Endothelial cell of umbilical vein (primary cell): ENCODE results near the gene HPX.

ENCODE experiments used
- EZH2 ChIP-seq: IDR thresholded peaks from 2 replicates; pipeline ENCODE4 v1.6.1; 2012; ENCODE audit warnings: borderline replicate concordance, low read depth, mild to moderate bottlenecking, moderate library complexity, low read length, inconsistent platforms; ENCODE audit not compliant: severe bottlenecking
- JUN ChIP-seq: IDR thresholded peaks from 2 replicates; pipeline ENCODE4 v1.6.1; 2011; ENCODE audit warnings: borderline replicate concordance, low read depth; ENCODE audit not compliant: insufficient read length, insufficient read depth
- POLR2A ChIP-seq: IDR thresholded peaks from 2 replicates; pipeline ENCODE4 v1.6.1; 2012; ENCODE audit warnings: low read depth, mild to moderate bottlenecking, control low read depth, low read length
- POLR2AphosphoS5 ChIP-seq: IDR thresholded peaks from 2 replicates; pipeline ENCODE4 v1.6.1; 2012; ENCODE audit warnings: low read depth, mild to moderate bottlenecking, control low read depth, low read length, moderate library complexity; ENCODE audit not compliant: insufficient read depth
- TF ChIP-seq, protein P1 (sequence below), 2 donors: IDR thresholded peaks; 1 replicate in 1 of 2; 2 replicates in 1 of 2; pipeline ENCODE4 v1.5.1; 2011; ENCODE audit warnings: low read length in 2 of 2, mild to moderate bottlenecking in 2 of 2, moderate library complexity in 2 of 2, control low read depth in 1 of 2, inconsistent platforms in 1 of 2, low read depth in 1 of 2; ENCODE audit not compliant: insufficient read depth in 1 of 2; ENCODE audit errors: extremely low read depth in 1 of 2

- TF ChIP-seq, protein P1, sequence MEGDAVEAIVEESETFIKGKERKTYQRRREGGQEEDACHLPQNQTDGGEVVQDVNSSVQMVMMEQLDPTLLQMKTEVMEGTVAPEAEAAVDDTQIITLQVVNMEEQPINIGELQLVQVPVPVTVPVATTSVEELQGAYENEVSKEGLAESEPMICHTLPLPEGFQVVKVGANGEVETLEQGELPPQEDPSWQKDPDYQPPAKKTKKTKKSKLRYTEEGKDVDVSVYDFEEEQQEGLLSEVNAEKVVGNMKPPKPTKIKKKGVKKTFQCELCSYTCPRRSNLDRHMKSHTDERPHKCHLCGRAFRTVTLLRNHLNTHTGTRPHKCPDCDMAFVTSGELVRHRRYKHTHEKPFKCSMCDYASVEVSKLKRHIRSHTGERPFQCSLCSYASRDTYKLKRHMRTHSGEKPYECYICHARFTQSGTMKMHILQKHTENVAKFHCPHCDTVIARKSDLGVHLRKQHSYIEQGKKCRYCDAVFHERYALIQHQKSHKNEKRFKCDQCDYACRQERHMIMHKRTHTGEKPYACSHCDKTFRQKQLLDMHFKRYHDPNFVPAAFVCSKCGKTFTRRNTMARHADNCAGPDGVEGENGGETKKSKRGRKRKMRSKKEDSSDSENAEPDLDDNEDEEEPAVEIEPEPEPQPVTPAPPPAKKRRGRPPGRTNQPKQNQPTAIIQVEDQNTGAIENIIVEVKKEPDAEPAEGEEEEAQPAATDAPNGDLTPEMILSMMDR (IDR thresholded peaks at IDR 0.05; ENCODE audit: extremely low read depth in 1 of 2, insufficient read depth in 1 of 2, low read depth in 1 of 2, low read length in 2 of 2) = no peak
- TF ChIP-seq JUN = no peak
- TF ChIP-seq POLR2A = no peak
- TF ChIP-seq POLR2AphosphoS5 = no peak
- TF ChIP-seq EZH2 = no peak
Measured at GRCh38 chr11:6402061-6402470, 38.7 kb downstream of the HPX start.
